Neural cell (in vitro differentiated cells): ENCODE results near the gene TRIOBP. TPM values are rescaled to one million over a fixed set of nuclear protein-coding genes. Genes with fewer than 3 reads are reported as not detected.

Experiments
- H2AFZ ChIP-seq: fragments of 200-600, 300-800 bp; sonication (generic), shearing (Covaris generic); 2 replicates; pipeline ENCODE4 v1.6.0; 2014; ENCODE audit warnings: low read depth, mild to moderate bottlenecking, antibody characterized with exemption, low read length, moderate library complexity
- H3F3A ChIP-seq: fragments of 200-600 bp; shearing (Covaris generic); 2 replicates; pipeline ENCODE4 v1.6.1; 2016; ENCODE audit warnings: mild to moderate bottlenecking, moderate library complexity, mixed read lengths, antibody characterized with exemption, low read length; ENCODE audit not compliant: insufficient read depth, poor library complexity, severe bottlenecking
- H3K27ac ChIP-seq: fragments of 200-600, 300-800 bp; sonication (generic), shearing (Covaris generic); 2 replicates; pipeline ENCODE4 v1.5.1; 2014; ENCODE audit warnings: mild to moderate bottlenecking, low read length, moderate library complexity
- H3K27me3 ChIP-seq: fragments of 300-800, 200-600 bp; sonication (generic), shearing (Covaris generic); 2 replicates; pipeline ENCODE4 v1.6.0; 2014; ENCODE audit warnings: mild to moderate bottlenecking, low read depth, low read length, moderate library complexity; ENCODE audit not compliant: insufficient read depth
- H3K36me3 ChIP-seq: fragments of 300-800, 200-600 bp; sonication (generic), shearing (Covaris generic); 2 replicates; pipeline ENCODE4 v1.5.1; 2014; ENCODE audit warnings: mild to moderate bottlenecking, antibody characterized with exemption, low read length, moderate library complexity; ENCODE audit not compliant: insufficient read depth
- H3K4me2 ChIP-seq: fragments of 300-800, 200-600 bp; sonication (generic), shearing (Covaris generic); 2 replicates; pipeline ENCODE4 v1.6.0; 2014; ENCODE audit warnings: mild to moderate bottlenecking, low read length
- H3K4me3 ChIP-seq: fragments of 300-800, 200-600 bp; sonication (generic), shearing (Covaris generic); 2 replicates; pipeline ENCODE4 v1.5.1; 2014; ENCODE audit warnings: mild to moderate bottlenecking, low read length, moderate library complexity
- H3K79me2 ChIP-seq: fragments of 200-600 bp; shearing (Covaris generic); replicated peaks from 2 replicates; pipeline ENCODE4 v1.6.0; 2014; ENCODE audit warnings: mild to moderate bottlenecking, low read length, moderate library complexity; ENCODE audit not compliant: insufficient read depth
- H3K9ac ChIP-seq: fragments of 300-800, 200-600 bp; sonication (generic), shearing (Covaris generic); 2 replicates; pipeline ENCODE4 v1.6.1; 2016; ENCODE audit warnings: mild to moderate bottlenecking, low read length, mixed read lengths
- H3K9me2 ChIP-seq: fragments of 200-600 bp; shearing (Covaris generic); 2 replicates; pipeline ENCODE4 v1.6.1; 2016; ENCODE audit warnings: mild to moderate bottlenecking, low read length, mixed read lengths; ENCODE audit not compliant: insufficient read depth
- H3K9me3 ChIP-seq: fragments of 200-600, 300-800 bp; sonication (generic), shearing (Covaris generic); 2 replicates; pipeline ENCODE4 v1.6.1; 2016; ENCODE audit warnings: mild to moderate bottlenecking, mixed run types, low read length, moderate library complexity, mixed read lengths
- H4K20me1 ChIP-seq: fragments of 200-600 bp; shearing (Covaris generic); 2 replicates; pipeline ENCODE4 v1.6.1; 2016; ENCODE audit warnings: mild to moderate bottlenecking, mixed run types; ENCODE audit not compliant: insufficient read depth
- CTCF ChIP-seq: fragments of 450-650 bp; IDR thresholded peaks from 2 replicates; pipeline ENCODE4 v1.5.1; 2014; ENCODE audit warnings: antibody characterized with exemption, mild to moderate bottlenecking, moderate library complexity; ENCODE audit not compliant: poor library complexity, severe bottlenecking
- EP300 ChIP-seq: fragments of 450-650 bp; conservative IDR thresholded peaks from 2 replicates; pipeline ENCODE4 v1.6.1; 2014; ENCODE audit warnings: antibody characterized with exemption, mild to moderate bottlenecking, moderate library complexity; ENCODE audit not compliant: poor library complexity, severe bottlenecking
- EZH2 ChIP-seq: fragments of 200-600, 300-800 bp; shearing (Covaris generic), sonication (generic); IDR thresholded peaks from 2 replicates; pipeline ENCODE4 v1.6.1; 2014; ENCODE audit warnings: antibody characterized with exemption, low read length, borderline replicate concordance, mild to moderate bottlenecking; ENCODE audit not compliant: insufficient read depth, poor library complexity, severe bottlenecking
- MXI1 ChIP-seq: fragments of 450-650 bp; conservative IDR thresholded peaks from 2 replicates; pipeline ENCODE4 v1.6.1; 2014; ENCODE audit warnings: antibody characterized with exemption, mild to moderate bottlenecking; ENCODE audit not compliant: poor library complexity, severe bottlenecking
- POLR2AphosphoS5 ChIP-seq: IDR thresholded peaks from 2 replicates; pipeline ENCODE4 v1.6.1; 2012
- RAD21 ChIP-seq: fragments of 450-650 bp; conservative IDR thresholded peaks from 2 replicates; pipeline ENCODE4 v1.6.1; 2014; ENCODE audit warnings: antibody characterized with exemption, mild to moderate bottlenecking, moderate library complexity
- REST ChIP-seq: IDR thresholded peaks from 2 replicates; pipeline ENCODE4 v1.6.1; 2012; ENCODE audit warnings: borderline replicate concordance
- SMC3 ChIP-seq: fragments of 450-650 bp; conservative IDR thresholded peaks from 2 replicates; pipeline ENCODE4 v1.6.1; 2014; ENCODE audit warnings: antibody characterized with exemption, mild to moderate bottlenecking, moderate library complexity; ENCODE audit not compliant: poor library complexity
- TAF1 ChIP-seq: IDR thresholded peaks from 2 replicates; pipeline ENCODE4 v1.6.1; 2012; ENCODE audit warnings: low read depth
- polyA plus RNA-seq: library from polyadenylated mRNA; depleted of rRNA; stranded (reverse); fragments of >200 nt; gene quantifications from 2 replicates; pipeline ENCODE4 v1.2.3, GENCODE V29; 2014

TRIOBP gene
- polyA plus RNA-seq, 1 donor from 2014 or later = 16.2 TPM

GRCh38 chr22:37674248-37674647 is 22.6 kb upstream of the TRIOBP start:
- H3K36me3 ChIP-seq = no peaks in the 10 kb centered on the region
- no peak overlapping the region for H3K9ac ChIP-seq
- H3K4me3 ChIP-seq = no peak overlapping the region
- no peaks in the 10 kb centered on the region for H4K20me1 ChIP-seq
- H3K4me2 ChIP-seq = no peak overlapping the region
- H2AFZ ChIP-seq = no peak overlapping the region
- no peaks in the 10 kb centered on the region for H3K9me2 ChIP-seq
- no peaks in the 10 kb centered on the region for H3K27me3 ChIP-seq
- no peaks in the 10 kb centered on the region for H3K79me2 ChIP-seq
- H3K27ac ChIP-seq = no peak overlapping the region
- H3F3A ChIP-seq = no peaks in the 10 kb centered on the region
- no peaks in the 10 kb centered on the region for H3K9me3 ChIP-seq
- TF ChIP-seq EP300 (no peak), RAD21 (no peak), SMC3 (no peak)

GRCh38 chr22:37674951-37675929 is 21.6 kb upstream of the TRIOBP start, which contains the start of gene LGALS1:
LGALS1 (plus strand) TSS chr22:37675636; CDS start chr22:37675703, 67 bp downstream.
- TF ChIP-seq POLR2AphosphoS5 (no peak), RAD21 (no peak), TAF1 (no peak), REST (no peak), SMC3 (no peak), EP300 (no peak), EZH2 (no peak), CTCF (no peak), MXI1 (no peak)
- H3K27ac ChIP-seq = no peak within 1 kb of the TSS
- no peaks in the 10 kb centered on the region for H3K9me3 ChIP-seq
- H4K20me1 ChIP-seq = no peaks in the 10 kb centered on the region
- no peak within 1 kb of the TSS for H2AFZ ChIP-seq
- H3K27me3 ChIP-seq = no peaks in the 10 kb centered on the region
- no peak within 1 kb of the TSS for H3K4me3 ChIP-seq
- no peak within 1 kb of the TSS for H3K9ac ChIP-seq
- H3K79me2 ChIP-seq = no peaks in the 10 kb centered on the region
- H3F3A ChIP-seq = no peaks in the 10 kb centered on the region
- no peaks in the 10 kb centered on the region for H3K9me2 ChIP-seq
- no peaks in the 10 kb centered on the region for H3K36me3 ChIP-seq
- H3K4me2 ChIP-seq = no peak within 1 kb of the TSS
